Activated CD8-positive, alpha-beta memory T cell treated with anti-CD3 and anti-CD28 coated beads for 24 hours (primary cell): ENCODE results near the gene CCR5.

Source experiments
- DNase-seq: peaks from one replicate; pipeline ENCODE4 v3.0.0-alpha.2; 2020

CCR5 gene

DNA sequence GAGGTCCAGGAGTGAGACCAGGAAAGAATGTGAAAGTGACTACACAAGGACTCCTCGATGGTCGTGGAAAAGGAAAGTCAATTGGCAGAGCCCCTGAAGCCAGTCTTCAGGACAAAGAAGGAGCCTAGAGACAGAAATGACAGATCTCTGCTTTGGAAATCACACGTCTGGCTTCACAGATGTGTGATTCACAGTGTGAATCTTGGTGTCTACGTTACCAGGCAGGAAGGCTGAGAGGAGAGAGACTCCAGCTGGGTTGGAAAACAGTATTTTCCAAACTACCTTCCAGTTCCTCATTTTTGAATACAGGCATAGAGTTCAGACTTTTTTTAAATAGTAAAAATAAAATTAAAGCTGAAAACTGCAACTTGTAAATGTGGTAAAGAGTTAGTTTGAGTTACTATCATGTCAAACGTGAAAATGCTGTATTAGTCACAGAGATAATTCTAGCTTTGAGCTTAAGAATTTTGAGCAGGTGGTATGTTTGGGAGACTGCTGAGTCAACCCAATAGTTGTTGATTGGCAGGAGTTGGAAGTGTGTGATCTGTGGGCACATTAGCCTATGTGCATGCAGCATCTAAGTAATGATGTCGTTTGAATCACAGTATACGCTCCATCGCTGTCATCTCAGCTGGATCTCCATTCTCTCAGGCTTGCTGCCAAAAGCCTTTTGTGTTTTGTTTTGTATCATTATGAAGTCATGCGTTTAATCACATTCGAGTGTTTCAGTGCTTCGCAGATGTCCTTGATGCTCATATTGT, 10.8 kb upstream of the CCR5 start:
- no peak for DNase-seq

- DNase-seq = no peak
Observed at GRCh38 chr3:46360907-46361306, 9.8 kb upstream of the CCR5 start.

- no peak for DNase-seq
Observed at GRCh38 chr3:46361408-46362283, 9.1 kb upstream of the CCR5 start.

GRCh38 chr3:46365041-46365440, 5.7 kb upstream of the CCR5 start:
- no peak for DNase-seq

DNA sequence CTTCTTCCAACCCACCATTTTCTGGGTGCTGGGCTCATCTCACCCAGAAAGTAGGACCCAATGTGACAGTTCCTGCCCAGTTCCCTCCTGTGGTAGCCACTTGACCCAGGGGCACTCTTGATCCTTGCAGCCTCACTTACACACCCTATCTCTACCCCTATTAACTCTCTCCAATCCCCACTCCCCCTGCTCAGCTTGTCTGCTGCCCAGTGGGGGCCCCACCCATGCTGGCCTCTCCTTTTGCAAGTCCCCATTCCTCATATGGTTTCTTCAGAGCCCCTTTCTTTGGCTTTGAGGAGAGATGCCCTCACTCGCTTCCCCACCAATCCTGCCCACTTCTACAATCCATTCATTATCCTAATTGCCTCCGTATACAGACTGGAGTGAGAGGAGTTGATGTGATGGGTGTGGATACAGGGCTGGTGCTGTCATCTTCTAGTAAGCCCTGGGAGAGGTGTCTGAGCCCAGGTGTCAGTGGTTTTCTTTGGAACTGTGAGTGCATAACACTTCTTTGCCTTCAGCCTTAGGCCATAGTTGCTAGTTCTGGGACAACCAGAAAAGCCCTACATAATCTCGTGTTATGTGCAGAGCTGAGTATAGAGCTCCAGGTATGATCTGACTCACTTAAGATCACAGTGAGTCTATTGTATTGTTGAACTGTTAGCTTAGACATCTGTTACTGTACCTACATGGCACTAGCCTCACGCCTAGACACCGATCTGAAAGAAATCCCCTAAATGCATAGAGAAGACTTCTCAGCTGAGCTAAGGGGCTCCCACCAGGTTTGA, 4.8 kb upstream of the CCR5 start:
- no peak for DNase-seq

DNA sequence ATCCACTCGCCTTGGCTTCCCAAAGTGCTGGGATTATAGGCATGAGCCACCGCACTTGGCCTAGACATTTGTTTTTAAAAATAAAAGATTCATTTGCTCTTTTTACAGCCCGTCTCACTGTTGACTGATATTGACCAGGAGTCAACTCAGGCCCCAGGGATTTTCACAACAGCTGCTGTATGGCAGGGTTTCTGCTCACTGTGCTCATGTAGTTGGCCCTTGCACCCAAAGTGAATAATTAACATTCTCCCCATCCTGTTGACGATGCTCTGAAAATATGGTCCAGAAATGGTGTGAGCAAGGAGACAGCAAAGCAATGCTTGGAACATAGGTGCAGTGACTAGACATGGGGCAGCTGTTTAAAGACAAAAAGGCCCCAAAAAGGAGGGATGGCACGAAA, 2.9 kb upstream of the CCR5 start:
- DNase-seq = no peak

- peak; percentile 79 for DNase-seq
Observed at GRCh38 chr3:46368569-46368968, 2.2 kb upstream of the CCR5 start.

- DNase-seq = peak; percentile 40
Observed at GRCh38 chr3:46369151-46369550, 1.6 kb upstream of the CCR5 start.

GRCh38 chr3:46369675-46370132, 1.0 kb upstream of the CCR5 start:
- DNase-seq = peak; percentile 82

- peak; percentile 58 for DNase-seq
Observed at GRCh38 chr3:46371519-46372340, 984 bp downstream of the CCR5 start.

- DNase-seq = peak; percentile 32
Observed at GRCh38 chr3:46372492-46373359, 2.0 kb downstream of the CCR5 start.

DNA sequence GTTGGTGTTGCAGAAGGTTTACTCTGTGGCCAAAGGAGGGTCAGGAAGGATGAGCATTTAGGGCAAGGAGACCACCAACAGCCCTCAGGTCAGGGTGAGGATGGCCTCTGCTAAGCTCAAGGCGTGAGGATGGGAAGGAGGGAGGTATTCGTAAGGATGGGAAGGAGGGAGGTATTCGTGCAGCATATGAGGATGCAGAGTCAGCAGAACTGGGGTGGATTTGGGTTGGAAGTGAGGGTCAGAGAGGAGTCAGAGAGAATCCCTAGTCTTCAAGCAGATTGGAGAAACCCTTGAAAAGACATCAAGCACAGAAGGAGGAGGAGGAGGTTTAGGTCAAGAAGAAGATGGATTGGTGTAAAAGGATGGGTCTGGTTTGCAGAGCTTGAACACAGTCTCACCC, 4.0 kb downstream of the CCR5 start:
- DNase-seq = no peak

DNA sequence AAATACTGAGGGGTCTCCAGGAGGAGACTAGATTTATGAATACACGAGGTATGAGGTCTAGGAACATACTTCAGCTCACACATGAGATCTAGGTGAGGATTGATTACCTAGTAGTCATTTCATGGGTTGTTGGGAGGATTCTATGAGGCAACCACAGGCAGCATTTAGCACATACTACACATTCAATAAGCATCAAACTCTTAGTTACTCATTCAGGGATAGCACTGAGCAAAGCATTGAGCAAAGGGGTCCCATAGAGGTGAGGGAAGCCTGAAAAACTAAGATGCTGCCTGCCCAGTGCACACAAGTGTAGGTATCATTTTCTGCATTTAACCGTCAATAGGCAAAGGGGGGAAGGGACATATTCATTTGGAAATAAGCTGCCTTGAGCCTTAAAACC, 4.5 kb downstream of the CCR5 start:
- no peak for DNase-seq

DNA sequence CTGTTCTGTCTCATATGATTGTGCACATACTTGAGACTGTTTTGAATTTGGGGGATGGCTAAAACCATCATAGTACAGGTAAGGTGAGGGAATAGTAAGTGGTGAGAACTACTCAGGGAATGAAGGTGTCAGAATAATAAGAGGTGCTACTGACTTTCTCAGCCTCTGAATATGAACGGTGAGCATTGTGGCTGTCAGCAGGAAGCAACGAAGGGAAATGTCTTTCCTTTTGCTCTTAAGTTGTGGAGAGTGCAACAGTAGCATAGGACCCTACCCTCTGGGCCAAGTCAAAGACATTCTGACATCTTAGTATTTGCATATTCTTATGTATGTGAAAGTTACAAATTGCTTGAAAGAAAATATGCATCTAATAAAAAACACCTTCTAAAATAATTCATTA, 5.1 kb downstream of the CCR5 start:
- no peak for DNase-seq

- DNase-seq = peak; percentile 87
Observed at GRCh38 chr3:46378426-46378942, 7.7 kb downstream of the CCR5 start.

- peak; percentile 54 for DNase-seq
Observed at GRCh38 chr3:46380471-46381221, 9.9 kb downstream of the CCR5 start.

DNA sequence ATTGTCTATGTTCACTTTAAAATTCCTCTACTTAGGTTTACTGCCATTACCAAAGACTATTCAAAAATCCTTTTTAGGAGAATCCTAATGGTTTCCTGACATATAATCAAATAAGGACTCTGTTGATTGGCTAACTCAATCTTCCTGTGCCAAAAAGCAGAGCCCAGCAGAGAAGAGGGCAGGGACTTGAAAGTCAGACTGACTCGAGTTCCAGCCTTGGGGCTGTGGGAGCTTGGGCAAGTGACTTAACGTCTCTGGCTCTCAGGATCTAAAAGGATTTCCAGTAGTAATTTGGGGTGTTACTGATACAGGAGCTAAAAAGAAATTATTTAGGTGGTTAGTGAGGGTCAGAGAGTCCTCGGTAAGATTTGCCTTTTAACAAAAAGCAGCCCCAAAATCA, 10.9 kb downstream of the CCR5 start:
- peak; percentile 33 for DNase-seq

DNA sequence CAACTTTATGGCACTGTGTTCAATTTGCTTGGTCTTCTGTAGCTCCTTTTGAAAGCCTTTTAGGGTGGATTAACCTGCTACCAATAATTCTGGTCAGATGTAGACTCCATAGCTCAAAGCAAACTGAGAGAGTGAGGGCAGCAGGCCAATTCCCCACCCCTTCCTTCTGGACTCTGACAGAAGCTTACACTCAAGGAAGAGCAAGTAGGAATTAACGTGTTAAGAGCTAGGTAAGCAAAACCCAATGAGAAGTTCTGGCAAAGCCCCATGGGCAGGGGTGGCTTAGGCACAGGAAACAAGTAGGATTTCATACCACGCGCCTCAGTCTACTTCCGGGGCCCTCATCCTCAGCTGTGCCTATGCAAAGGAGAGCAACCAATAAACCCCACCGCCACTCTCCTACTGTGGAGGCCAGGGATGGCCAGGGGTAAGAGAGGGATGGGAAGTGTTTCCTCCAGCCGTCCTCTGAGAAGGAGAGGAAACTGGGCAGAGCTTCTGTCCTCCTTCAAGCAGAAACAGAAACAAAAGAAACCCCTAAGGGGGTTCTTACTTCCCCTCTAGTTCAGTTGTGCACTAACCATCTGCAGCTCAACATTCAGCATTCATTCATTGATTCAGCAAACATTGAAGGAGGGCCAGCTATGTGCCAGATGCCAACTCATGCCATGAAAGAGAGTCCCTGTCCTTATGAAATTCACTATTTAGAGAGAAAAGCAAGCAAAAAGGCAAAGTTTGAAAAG, 12.6 kb downstream of the CCR5 start:
- peak; percentile 57 for DNase-seq

- DNase-seq = no peak
Observed at GRCh38 chr3:46383951-46384330, 13.2 kb downstream of the CCR5 start.

DNA sequence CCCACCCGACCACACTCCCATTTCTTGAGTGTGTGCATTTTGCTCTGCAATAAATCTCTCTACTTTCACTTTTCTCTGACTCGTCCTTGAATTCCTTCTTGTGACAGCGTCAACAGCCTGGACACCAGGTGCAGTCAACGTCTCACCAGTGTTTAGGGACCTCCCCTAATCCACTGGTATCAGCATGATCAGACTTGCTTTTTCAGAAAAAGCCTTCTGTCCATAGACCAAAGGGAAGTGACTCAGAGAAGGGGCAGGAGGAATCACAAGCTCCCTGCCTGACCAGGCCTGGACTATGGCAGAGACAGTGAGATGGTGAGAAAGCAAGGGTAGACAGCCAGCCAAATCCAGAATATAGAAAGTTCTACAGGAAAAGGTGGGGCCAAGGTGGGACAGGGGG, 15.5 kb downstream of the CCR5 start:
- peak; percentile 47 for DNase-seq
